HepG2 (cell line): ENCODE measurements around the gene RAD17. TPM values are rescaled to one million over a fixed set of nuclear protein-coding genes. Genes with fewer than 3 reads are reported as not detected.

ENCODE experiments used
- ARNT2 ChIP-seq: sonication (generic); formaldehyde crosslinking; IDR thresholded peaks from 2 replicates; pipeline ENCODE4 v1.8.0; 2022; ENCODE audit warnings: mild to moderate bottlenecking, low read depth, missing genetic modification reagents, moderate library complexity
- BATF2 ChIP-seq: sonication (generic); formaldehyde crosslinking; IDR thresholded peaks from 2 replicates; pipeline ENCODE4 v1.8.0; 2022; ENCODE audit warnings: mild to moderate bottlenecking, missing genetic modification reagents, moderate library complexity
- DR1 ChIP-seq: sonication (generic); formaldehyde crosslinking; IDR thresholded peaks from 2 replicates; pipeline ENCODE4 v1.8.0; 2021; ENCODE audit warnings: mild to moderate bottlenecking, missing genetic modification reagents, inconsistent platforms
- HNRNPH1 ChIP-seq: fragments of 200-400 bp; formaldehyde crosslinking; optimal IDR thresholded peaks from 2 replicates; pipeline ENCODE3; 2017; ENCODE audit warnings: mild to moderate bottlenecking, low read depth, low read length
- KAT8 ChIP-seq: IDR thresholded peaks from 2 replicates; pipeline ENCODE4 v1.6.1; 2016; ENCODE audit warnings: missing genetic modification reagents, missing compliant biosample characterization
- KDM1A ChIP-seq: IDR thresholded peaks from 2 replicates; pipeline ENCODE4 v1.6.1; 2016; ENCODE audit warnings: missing compliant biosample characterization
- KLF6 ChIP-seq: IDR thresholded peaks from 2 replicates; pipeline ENCODE4 v1.8.0; 2016; ENCODE audit warnings: missing biosample characterization, missing genetic modification reagents
- MTERF4 ChIP-seq: sonication (generic); formaldehyde crosslinking; IDR thresholded peaks from 2 replicates; pipeline ENCODE4 v1.8.0; 2023; ENCODE audit warnings: mild to moderate bottlenecking, missing genetic modification reagents
- PHF8 ChIP-seq: sonication (generic); formaldehyde crosslinking; IDR thresholded peaks from 2 replicates; pipeline ENCODE4 v1.5.0; 2020; ENCODE audit warnings: missing genetic modification reagents
- PPARG ChIP-seq: conservative IDR thresholded peaks from 2 replicates; pipeline ENCODE4 v1.6.1; 2016; ENCODE audit warnings: missing biosample characterization, missing genetic modification reagents
- SAP130 ChIP-seq: IDR thresholded peaks from 2 replicates; pipeline ENCODE4 v1.6.1; 2016; ENCODE audit warnings: low read depth
- SKI ChIP-seq: fragments of 450-650 bp; IDR thresholded peaks from one replicate; pipeline ENCODE4 v1.6.1; 2018; ENCODE audit warnings: mild to moderate bottlenecking; ENCODE audit not compliant: partially characterized antibody
- THAP11 ChIP-seq: IDR thresholded peaks from 2 replicates; pipeline ENCODE4 v1.6.1; 2016; ENCODE audit warnings: missing biosample characterization, missing genetic modification reagents
- ZBTB25 ChIP-seq: IDR thresholded peaks from 2 replicates; pipeline ENCODE4 v1.6.1; 2018; ENCODE audit warnings: missing genetic modification reagents
- ZBTB40 ChIP-seq, 2 experiments: fragments of 450-650 bp in 1 of 2; sonication (generic) in 1 of 2; formaldehyde crosslinking in 1 of 2; IDR thresholded peaks; 2 replicates each; pipeline versions ENCODE4 v1.6.1 to v1.8.0; 2016 to 2022; ENCODE audit warnings: antibody characterized with exemption in 1 of 2, mild to moderate bottlenecking in 1 of 2, missing genetic modification reagents in 1 of 2
- ZFX ChIP-seq: sonication (generic); formaldehyde crosslinking; IDR thresholded peaks from 2 replicates; pipeline ENCODE4 v1.4.0; 2020; ENCODE audit warnings: mild to moderate bottlenecking, low read depth, missing genetic modification reagents, moderate library complexity
- ZNF768 ChIP-seq: sonication (generic); formaldehyde crosslinking; IDR thresholded peaks from 2 replicates; pipeline ENCODE4 v1.4.0; 2020; ENCODE audit warnings: missing genetic modification reagents
- ZSCAN20 ChIP-seq: sonication (generic); formaldehyde crosslinking; IDR thresholded peaks from 2 replicates; pipeline ENCODE4 v1.4.0; 2020; ENCODE audit warnings: missing genetic modification reagents, mild to moderate bottlenecking, borderline replicate concordance
- polyA plus RNA-seq, 8 experiments: library from polyadenylated mRNA; depleted of rRNA in 3 of 8; stranded (reverse) in 7 of 8; unstranded in 1 of 8; fragments of >200 nt; fragmentation: Illumina TruSeq in 4 of 8; extraction: Trizol in 4 of 8; gene quantifications; 2 replicates each; pipeline versions ENCODE4 v1.2.1 to v1.2.3, GENCODE V29; 2011 to 2016; ENCODE audit warnings: low read depth in 4 of 8, missing spikeins in 1 of 8, mixed read lengths in 1 of 8; ENCODE audit not compliant: insufficient read depth in 1 of 8
- total RNA-seq, 5 experiments: library from RNA; depleted of rRNA; stranded (reverse); fragments of >200 nt; fragmentation: Illumina TruSeq; extraction: Trizol; gene quantifications; 2 replicates each; pipeline ENCODE4 v1.2.3, GENCODE V29; 2016; ENCODE audit warnings: low read depth in 1 of 5

The RAD17 gene
- total and polyA plus RNA-seq, 2 of the 13 experiments (the other 11 are each of a cell fraction or from before 2014, with no cell fraction given): 24.0 to 25.9 TPM

GRCh38 chr5:69414885-69415583 lies 45.4 kb downstream of the RAD17 start, which contains the start of gene MARVELD2 (continued):
- TF ChIP-seq ZNF768 (CRISPR knock-in tag) (peak; percentile 71; the same call in 1 of the 2 replicates), ZFX (peak; percentile 78), THAP11 (CRISPR knock-in tag) (no peak; the same call in 1 of the 2 replicates), KDM1A (no peak), ZSCAN20 (peak; percentile 46; the same call in 1 of the 2 replicates), HNRNPH1 (no peak), KAT8 (CRISPR knock-in tag) (peak; percentile 82), ARNT2 (CRISPR knock-in tag) (peak; percentile 89), ZBTB40 (IDR thresholded peaks at IDR 0.05) (no peak), ZBTB40 (CRISPR knock-in tag; IDR thresholded peaks at IDR 0.05) (no peak), KLF6 (CRISPR knock-in tag) (peak; percentile 40; the same call in 1 of the 2 replicates), PPARG (no peak; the same call in 1 of the 2 replicates), MTERF4 (peak; percentile 67; the same call in 1 of the 2 replicates), BATF2 (peak; percentile 73), SAP130 (peak; percentile 86), ZBTB25 (CRISPR knock-in tag) (peak; percentile 76), SKI (peak; percentile 63), DR1 (CRISPR knock-in tag) (0 out of 2 replicates have a peak, but pooled peaks have one; percentile 44), PHF8 (CRISPR knock-in tag) (peak; percentile 64)
